GM19467 (cell line): Measurements from ENCODE around the gene TMEM107.
A peak's percentile ranks its signal among the peaks of the same experiment; 100 is the strongest.
"Not testable (repeated sequence)": the region's sequence is repeated elsewhere in the genome, so short reads cannot be mapped to it uniquely, and the experiment has no call there.

Experiments used
- ATAC-seq: cut with Tn5 transposase; IDR thresholded peaks from one replicate; pipeline ENCODE4 v1.9.1; 2021; ENCODE audit warnings: mild to moderate bottlenecking, moderate library complexity; ENCODE audit not compliant: unreplicated experiment

Gene TMEM107

GRCh38 chr17:8176197-8176940 lies at the start of gene TMEM107:
Gene TMEM107, minus strand, starts transcription at chr17:8176380. Its CDS starts 94 bp downstream, at chr17:8176286.
- no peak for ATAC-seq

GRCh38 chr17:8224891-8225812 lies 49.0 kb upstream of the TMEM107 start:
- no peak for ATAC-seq

- ATAC-seq, result no peak
Measured at GRCh38 chr17:8223356-8224126, 47.4 kb upstream of the TMEM107 start.

GRCh38 chr17:8222630-8223355 lies 46.6 kb upstream of the TMEM107 start:
- ATAC-seq, result peak; percentile 31

GRCh38 chr17:8222380-8222629 lies 46.1 kb upstream of the TMEM107 start:
- ATAC-seq, result peak; percentile 30

- peak; percentile 32 for ATAC-seq
Measured at GRCh38 chr17:8221663-8222379, 45.6 kb upstream of the TMEM107 start.

- ATAC-seq, result no peak
Measured at GRCh38 chr17:8220783-8221662, 44.8 kb upstream of the TMEM107 start.

GRCh38 chr17:8214000-8214399 lies 37.8 kb upstream of the TMEM107 start:
- ATAC-seq, result not testable (repeated sequence)

- ATAC-seq, result no peak
Measured at GRCh38 chr17:8212312-8213180, 36.4 kb upstream of the TMEM107 start.

- ATAC-seq, result no peak
Measured at GRCh38 chr17:8210761-8211458, 34.7 kb upstream of the TMEM107 start.

GRCh38 chr17:8209907-8210760 lies 34.0 kb upstream of the TMEM107 start, which contains the start of gene AURKB:
Gene AURKB, minus strand, starts transcription at chr17:8210575. Its CDS starts 351 bp downstream, at chr17:8210224.
- ATAC-seq, result peak; percentile 84

GRCh38 chr17:8206536-8206935 lies 30.4 kb upstream of the TMEM107 start:
- no peak for ATAC-seq

- no peak for ATAC-seq
Measured at GRCh38 chr17:8204761-8205555, 28.8 kb upstream of the TMEM107 start.

GRCh38 chr17:8192070-8192815 lies 16.1 kb upstream of the TMEM107 start:
- ATAC-seq, result peak; percentile 28

- ATAC-seq, result no peak
Measured at GRCh38 chr17:8190506-8190905, 14.3 kb upstream of the TMEM107 start.
